Karpas-422 (cell line): ENCODE measurements around the gene HNRNPF. TPM values are rescaled to one million over a fixed set of nuclear protein-coding genes. Genes with fewer than 3 reads are reported as not detected.

Experiments used
- DNase-seq: peaks from one replicate; pipeline ENCODE4 v3.0.0-alpha.2; 2015
- H2AFZ ChIP-seq: fragments of 200-600 bp; sonication (generic); 2 replicates; pipeline ENCODE4 v1.6.1; 2014; ENCODE audit warnings: antibody characterized with exemption, low read length, mixed read lengths
- H3K27ac ChIP-seq: fragments of 200-600 bp; sonication (generic); 2 replicates; pipeline ENCODE4 v1.5.1; 2014; ENCODE audit warnings: mild to moderate bottlenecking, low read length, moderate library complexity
- H3K27me3 ChIP-seq: fragments of 200-600 bp; sonication (generic); 2 replicates; pipeline ENCODE4 v1.6.1; 2014; ENCODE audit warnings: low read length, mixed read lengths
- H3K36me3 ChIP-seq: fragments of 200-600 bp; sonication (generic); 2 replicates; pipeline ENCODE4 v1.6.1; 2014; ENCODE audit warnings: low read length, mixed read lengths; ENCODE audit not compliant: insufficient read depth
- H3K4me1 ChIP-seq: fragments of 200-600 bp; sonication (generic); 2 replicates; pipeline ENCODE4 v1.6.1; 2014; ENCODE audit warnings: mild to moderate bottlenecking, low read length, mixed read lengths
- H3K4me2 ChIP-seq: fragments of 200-600 bp; sonication (generic); 2 replicates; pipeline ENCODE4 v1.6.1; 2014; ENCODE audit warnings: low read length, low read depth, mild to moderate bottlenecking; ENCODE audit not compliant: poor library complexity, severe bottlenecking
- H3K4me3 ChIP-seq: fragments of 200-600 bp; sonication (generic); 2 replicates; pipeline ENCODE4 v1.5.1; 2014; ENCODE audit warnings: mild to moderate bottlenecking, antibody characterized with exemption, low read length, mixed read lengths
- H3K79me2 ChIP-seq: fragments of 200-600 bp; sonication (generic); 2 replicates; pipeline ENCODE4 v1.6.1; 2014; ENCODE audit warnings: mild to moderate bottlenecking, low read length, mixed read lengths
- H3K9ac ChIP-seq: fragments of 200-600 bp; sonication (generic); 2 replicates; pipeline ENCODE4 v1.6.0; 2014; ENCODE audit warnings: low read length
- H3K9me2 ChIP-seq: fragments of 200-600 bp; sonication (generic), shearing (Covaris generic); replicated peaks from 2 replicates; pipeline ENCODE4 v1.6.0; 2014; ENCODE audit warnings: mild to moderate bottlenecking, low read length, moderate library complexity; ENCODE audit not compliant: insufficient read depth
- H3K9me3 ChIP-seq: fragments of 300-700, 200-600 bp; sonication (generic); 2 replicates; pipeline ENCODE4 v1.6.1; 2014; ENCODE audit warnings: low read length, mixed read lengths
- H4K20me1 ChIP-seq: fragments of 200-600 bp; sonication (generic); 2 replicates; pipeline ENCODE4 v1.6.1; 2014; ENCODE audit warnings: mild to moderate bottlenecking, antibody characterized with exemption, low read length, low read depth; ENCODE audit not compliant: insufficient read depth
- total RNA-seq: library from RNA; depleted of rRNA; stranded (reverse); fragments of >200 nt; shearing (Covaris generic); gene quantifications from 2 replicates; pipeline ENCODE4 v1.2.3, GENCODE V29; 2014; ENCODE audit warnings: low replicate concordance

Gene HNRNPF
- total RNA-seq, 1 experiment from 2014 or later: 160 TPM

DNA sequence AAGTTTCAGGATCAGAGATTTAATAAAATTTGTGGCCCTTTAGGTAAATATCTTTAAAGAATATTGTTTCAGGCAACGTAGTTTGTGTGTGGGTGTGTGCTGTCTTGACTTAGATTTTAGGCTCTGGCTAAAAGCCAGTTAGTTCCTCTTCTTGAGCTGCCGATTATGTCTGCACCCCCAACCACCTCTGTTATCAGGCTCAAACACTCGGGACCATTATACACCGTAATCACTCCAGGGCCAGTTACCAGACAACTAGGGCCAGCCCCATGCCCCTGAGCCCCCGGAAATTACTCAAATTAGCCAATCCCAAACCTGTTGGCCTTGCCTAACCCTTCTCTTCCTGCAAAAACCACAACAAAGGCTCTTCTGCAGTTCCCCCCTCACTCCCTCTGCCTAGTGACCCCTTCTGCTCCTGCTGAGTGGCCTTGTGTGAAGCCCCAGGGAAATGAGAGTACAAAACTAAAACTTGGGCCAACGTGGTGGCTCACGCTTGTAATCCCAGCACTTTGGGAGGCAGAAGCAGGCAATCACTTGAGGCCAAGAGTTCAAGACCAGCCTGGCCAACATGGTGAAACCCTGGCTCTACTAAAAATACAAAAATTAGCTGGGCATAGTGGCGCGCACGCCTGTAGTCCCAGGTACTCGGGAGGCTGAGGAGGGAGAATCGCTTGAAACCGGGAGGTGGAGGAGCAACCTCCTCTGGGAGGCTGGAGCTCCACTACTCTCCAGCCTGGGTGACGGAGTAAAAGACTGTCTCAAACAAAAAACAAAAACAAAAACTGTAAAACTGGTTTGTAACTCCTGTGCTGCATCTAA, 9.2 kb upstream of the HNRNPF start:
- Histone ChIP-seq H3K9me3 (no peaks in the 10 kb centered on the region), H3K27ac (peak overlapping the region; percentile 53), H3K4me2 (peak overlapping the region; percentile 55), H3K4me1 (peaks cover 33% of the 10 kb centered on the region), H4K20me1 (no peaks in the 10 kb centered on the region), H2AFZ (peak overlapping the region; percentile 66), H3K4me3 (no peak overlapping the region), H3K9ac (peak overlapping the region; percentile 12; the same call in 1 of the 2 replicates), H3K79me2 (no peaks in the 10 kb centered on the region), H3K9me2 (no peaks in the 10 kb centered on the region), H3K36me3 (no peaks in the 10 kb centered on the region), H3K27me3 (no peaks in the 10 kb centered on the region)
- DNase-seq: peak; percentile 80

DNA sequence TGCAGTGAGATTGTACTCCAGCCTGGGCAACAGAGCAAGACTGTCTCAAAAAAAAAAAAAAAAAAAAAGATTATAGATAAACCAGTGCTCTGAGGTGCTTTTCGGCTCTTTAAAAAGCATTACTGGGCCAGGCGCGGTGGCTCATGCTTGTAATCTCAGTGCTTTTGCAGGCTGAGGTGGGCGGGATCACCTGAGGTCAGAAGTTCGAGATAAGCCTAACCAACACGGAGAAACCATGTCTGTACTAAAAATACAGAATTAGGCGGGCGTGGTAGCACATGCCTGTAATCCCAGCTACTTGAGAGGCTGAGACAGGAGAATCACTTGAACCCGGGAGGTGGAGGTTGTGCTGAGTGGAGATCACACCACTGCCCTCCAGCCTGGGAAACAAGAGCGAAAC, 6.6 kb upstream of the HNRNPF start:
- Histone ChIP-seq H3K9me2 (no peaks in the 10 kb centered on the region), H3K36me3 (no peaks in the 10 kb centered on the region), H3K4me3 (no peak overlapping the region), H3K4me2 (no peak overlapping the region), H2AFZ (no peak overlapping the region), H3K27me3 (no peaks in the 10 kb centered on the region), H3K4me1 (peaks cover 20% of the 10 kb centered on the region), H4K20me1 (no peaks in the 10 kb centered on the region), H3K9ac (no peak overlapping the region), H3K27ac (no peak overlapping the region), H3K79me2 (no peaks in the 10 kb centered on the region), H3K9me3 (no peaks in the 10 kb centered on the region)
- DNase-seq: peak; percentile 29

- no peak overlapping the region for H2AFZ ChIP-seq
- H3K4me2 ChIP-seq: no peak overlapping the region
- no peaks in the 10 kb centered on the region for H3K9me3 ChIP-seq
- peaks cover 27% of the 10 kb centered on the region for H3K79me2 ChIP-seq
- H3K4me3 ChIP-seq: no peak overlapping the region
- DNase-seq: no peak
- no peaks in the 10 kb centered on the region for H3K9me2 ChIP-seq
- no peaks in the 10 kb centered on the region for H3K27me3 ChIP-seq
- H3K36me3 ChIP-seq: no peaks in the 10 kb centered on the region
- H3K4me1 ChIP-seq: peaks cover 11% of the 10 kb centered on the region
- no peak overlapping the region for H3K27ac ChIP-seq
- no peak overlapping the region for H3K9ac ChIP-seq
- peaks cover 2% of the 10 kb centered on the region; the same call in 1 of the 2 replicates for H4K20me1 ChIP-seq
Observed at GRCh38 chr10:43411536-43411935, 2.5 kb upstream of the HNRNPF start.

DNA sequence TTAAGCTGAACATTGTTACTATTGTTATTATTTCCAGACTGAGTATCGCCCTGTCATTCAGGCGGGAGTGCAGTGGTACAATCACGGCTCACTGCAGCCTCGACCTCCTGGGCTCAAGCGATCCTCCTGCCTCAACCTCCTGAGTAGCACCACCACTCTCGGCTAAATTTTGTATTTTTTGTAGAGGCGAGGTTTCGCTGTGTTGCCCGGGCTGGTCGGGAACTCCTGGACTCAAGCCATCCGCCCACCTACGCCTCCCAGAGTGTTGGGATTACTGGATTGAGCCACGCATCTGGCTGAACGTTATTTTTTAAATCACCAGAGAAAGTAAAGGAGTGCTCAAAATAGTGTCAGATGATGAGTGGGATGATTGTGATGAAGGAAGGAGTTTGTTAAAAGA, 1.4 kb upstream of the HNRNPF start:
- peak overlapping the region; percentile 98; the same call in 1 of the 2 replicates for H3K4me3 ChIP-seq

GRCh38 chr10:43409385-43410109, 561 bp upstream of the HNRNPF start:
- peak; percentile 72 for DNase-seq
- Histone ChIP-seq H4K20me1 (peaks cover 16% of the 10 kb centered on the region), H3K27me3 (no peaks in the 10 kb centered on the region), H3K27ac (peak overlapping the region; percentile 66; the same call in 1 of the 2 replicates), H3K9me2 (no peaks in the 10 kb centered on the region), H3K4me2 (peak overlapping the region; percentile 92), H3K4me1 (peaks cover 30% of the 10 kb centered on the region), H3K9me3 (no peaks in the 10 kb centered on the region), H3K79me2 (peaks cover 47% of the 10 kb centered on the region), H2AFZ (no peak overlapping the region), H3K9ac (peak overlapping the region; percentile 95), H3K4me3 (peak overlapping the region; percentile 98), H3K36me3 (peaks cover 7% of the 10 kb centered on the region; the same call in 1 of the 2 replicates)

More for the DNA sequence above, 1.4 kb upstream of the HNRNPF start:
- H3K79me2 ChIP-seq: peaks cover 39% of the 10 kb centered on the region
- H3K27me3 ChIP-seq: no peaks in the 10 kb centered on the region
- 0 out of 2 replicates have a peak, but pooled peaks cover 3% of the 10 kb centered on the region for H3K36me3 ChIP-seq
- no peaks in the 10 kb centered on the region for H3K9me2 ChIP-seq
- no peak overlapping the region for H2AFZ ChIP-seq
- peak overlapping the region; percentile 92 for H3K4me2 ChIP-seq
- peaks cover 22% of the 10 kb centered on the region for H3K4me1 ChIP-seq
- H3K27ac ChIP-seq: peak overlapping the region; percentile 66; the same call in 1 of the 2 replicates
- DNase-seq: no peak
- H3K9ac ChIP-seq: peak overlapping the region; percentile 95
- no peaks in the 10 kb centered on the region for H3K9me3 ChIP-seq
- H4K20me1 ChIP-seq: peaks cover 11% of the 10 kb centered on the region

DNA sequence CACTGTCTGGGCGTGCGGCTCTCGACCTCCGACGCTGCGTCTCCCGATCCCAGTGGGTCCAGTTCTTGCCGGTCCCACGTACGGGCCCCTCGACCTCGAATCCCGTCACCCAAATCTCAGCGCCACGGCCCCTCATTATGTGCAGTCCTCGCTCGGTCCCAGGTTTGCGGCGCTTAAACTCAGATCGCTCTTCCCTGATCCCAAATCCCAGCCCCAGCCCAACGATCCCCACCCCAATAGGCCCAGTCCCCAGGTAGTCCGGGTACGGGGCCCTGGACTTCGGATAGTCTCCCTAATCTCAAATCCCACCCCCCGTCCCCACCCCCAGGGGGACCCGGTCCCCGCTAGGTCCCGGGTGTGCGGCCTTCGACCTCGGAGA, 666 bp downstream of the HNRNPF start:
- Histone ChIP-seq H3K4me3 (peak overlapping the region; percentile 98), H4K20me1 (peaks cover 28% of the 10 kb centered on the region), H3K9me3 (no peaks in the 10 kb centered on the region), H3K9me2 (no peaks in the 10 kb centered on the region), H3K79me2 (peaks cover 59% of the 10 kb centered on the region), H3K36me3 (peaks cover 12% of the 10 kb centered on the region; the same call in 1 of the 2 replicates), H3K4me2 (peak overlapping the region; percentile 92), H3K27ac (peak overlapping the region; percentile 89), H3K4me1 (peaks cover 42% of the 10 kb centered on the region), H3K27me3 (no peaks in the 10 kb centered on the region), H3K9ac (peak overlapping the region; percentile 95), H2AFZ (no peak overlapping the region)
- DNase-seq: no peak

- peak; percentile 95 for DNase-seq
- Histone ChIP-seq H3K4me2 (peak overlapping the region; percentile 92), H3K27ac (peak overlapping the region; percentile 89), H3K27me3 (no peaks in the 10 kb centered on the region), H4K20me1 (peaks cover 34% of the 10 kb centered on the region), H3K9ac (peak overlapping the region; percentile 95), H3K4me1 (peaks cover 48% of the 10 kb centered on the region), H3K4me3 (peak overlapping the region; percentile 98), H3K36me3 (peaks cover 12% of the 10 kb centered on the region; the same call in 1 of the 2 replicates), H2AFZ (no peak overlapping the region), H3K9me2 (no peaks in the 10 kb centered on the region), H3K9me3 (no peaks in the 10 kb centered on the region), H3K79me2 (peaks cover 65% of the 10 kb centered on the region)
Observed at GRCh38 chr10:43407576-43408330, 1.2 kb downstream of the HNRNPF start.
